ENCODE results near the gene ZBTB9.

DNA sequence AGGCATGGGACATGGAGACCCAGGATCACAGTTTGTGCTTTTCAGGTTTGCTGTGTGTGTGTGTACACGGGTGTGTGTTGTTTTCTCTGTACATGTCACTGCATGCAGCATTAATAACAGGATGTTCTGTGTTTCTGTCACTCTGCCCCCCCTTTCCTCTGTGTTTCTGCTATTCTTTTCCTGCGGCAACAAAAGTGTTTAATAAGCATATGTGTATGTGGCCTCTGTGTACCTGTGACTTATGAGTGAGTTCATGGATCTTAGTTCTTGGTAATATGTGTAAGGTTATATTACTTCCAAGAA, 24.7 kb upstream of the ZBTB9 start:
- TF ChIP-seq CTCF (IDR thresholded peaks at IDR 0.05) (no peak), POLR2A (IDR thresholded peaks at IDR 0.05) (no peak)
